Kidney (tissue), 14 donors: ENCODE data around the gene ALAS1. TPM values are rescaled to one million over a fixed set of nuclear protein-coding genes. Genes with fewer than 3 reads are reported as not detected.

Source experiments
- DNase-seq, 5 donors: peaks; one replicate each; pipeline ENCODE4 v3.0.0-alpha.2; 2013 to 2020
- FAIRE-seq: peaks from 2 replicates; lab custom pipeline; 2012; peaks lifted over from hg19 to GRCh38; lab: Jason Lieb, UNC
- H3K27ac ChIP-seq, 2 donors: one replicate each; pipeline ENCODE4 v1.7.0; 2013; ENCODE audit warnings: low read depth in 2 of 2, low read length in 2 of 2, inconsistent platforms in 1 of 2
- H3K27me3 ChIP-seq: one replicate; pipeline ENCODE4 v1.7.1; 2013; ENCODE audit warnings: low read length, inconsistent platforms; ENCODE audit not compliant: control insufficient read depth, insufficient read depth
- H3K36me3 ChIP-seq, 3 donors: one replicate each; pipeline versions ENCODE4 v1.7.0 to v1.7.1; 2013; ENCODE audit warnings: low read length in 3 of 3, control low read depth in 1 of 3, inconsistent platforms in 1 of 3; ENCODE audit not compliant: insufficient read depth in 3 of 3, control insufficient read depth in 2 of 3
- H3K4me1 ChIP-seq, 3 donors: one replicate each; pipeline versions ENCODE4 v1.7.0 to v1.7.1; 2013; ENCODE audit warnings: low read length in 3 of 3, inconsistent platforms in 1 of 3, low read depth in 1 of 3; ENCODE audit not compliant: control insufficient read depth in 2 of 3, insufficient read depth in 2 of 3
- H3K4me3 ChIP-seq, 3 donors: one replicate each; pipeline versions ENCODE4 v1.7.0 to v1.8.1; 2013; ENCODE audit warnings: low read length in 3 of 3, control low read depth in 1 of 3, inconsistent platforms in 1 of 3
- H3K9ac ChIP-seq, 3 donors: one replicate each; pipeline versions ENCODE4 v1.7.0 to v1.7.1; 2013; ENCODE audit warnings: low read length in 3 of 3, control low read depth in 1 of 3, inconsistent platforms in 1 of 3
- H3K9me3 ChIP-seq, 3 donors: one replicate each; pipeline versions ENCODE4 v1.7.0 to v1.7.1; 2013; ENCODE audit warnings: low read length in 3 of 3, control low read depth in 1 of 3, inconsistent platforms in 1 of 3; ENCODE audit not compliant: control insufficient read depth in 2 of 3, insufficient read depth in 1 of 3
- CTCF ChIP-seq: IDR thresholded peaks from 3 replicates; pipeline ENCODE4 v1.5.1; 2012; ENCODE audit warnings: mild to moderate bottlenecking, moderate library complexity, borderline replicate concordance; ENCODE audit not compliant: insufficient read depth; ENCODE audit errors: extremely low read depth
- intact Hi-C: fragments of 100-400 bp; cut with DNase I; formaldehyde crosslinking; loops from one replicate; pipeline ENCODE4 v1.11.1; 2022
- polyA plus RNA-seq: library from polyadenylated mRNA; stranded (reverse); fragments of 350-450 nt; fragmentation: Illumina TruSeq; extraction: RNeasy Lipid Tissue Mini Kit (QIAGEN cat#74804); gene quantifications from one replicate; pipeline ENCODE4 v1.2.3, GENCODE V29; 2014; ENCODE audit warnings: low read depth, low replicate concordance; ENCODE audit not compliant: insufficient read depth
- total RNA-seq: library from RNA; stranded (reverse); fragmentation: NEBNext Ultra II Directional; extraction: Animal tissue kit (Norgen Biotek cat#: 25700); gene quantifications from one replicate; pipeline ENCODE4 v1.2.1, GENCODE V29; 2021
- donor health status: control.
- donor health status: control.
- donor health status: control.
- donor health status: control.
- donor health status: control.
- donor health status: DM: yes; HTN: yes; CAD: no.
- donor health status: Normal renal cell carcinoma (clear cell type).

ALAS1 gene
- total and polyA plus RNA-seq, 2 donors from 2014 or later, result 42.8 to 77.2 TPM

GRCh38 chr3:52218454-52218853, 20.5 kb downstream of the ALAS1 start:
- Histone ChIP-seq H3K9ac (no peak overlapping the region), H3K27me3 (no peaks in the 10 kb centered on the region), H3K27ac (peak overlapping the region in 1 of 2 donors; percentile 43), H3K4me1 (peaks cover 0 to 32% (median 4%) of the 10 kb centered on the region in 3 donors), H3K9me3 (no peaks in the 10 kb centered on the region), H3K4me3 (no peak overlapping the region), H3K36me3 (peaks cover 0 to 22% (median 17%) of the 10 kb centered on the region in 3 donors)
- no peak for TF ChIP-seq CTCF
- FAIRE-seq (no peak), DNase-seq (no peak)
- intact Hi-C loops, result no loop called here

GRCh38 chr3:52218937-52219650, 21.1 kb downstream of the ALAS1 start:
- H3K27ac ChIP-seq, result peak overlapping the region in 1 of 2 donors; percentile 41
- H3K4me3 ChIP-seq, result no peak overlapping the region
- DNase-seq (peak in 4 of 5 donors; percentile 68 to 81 (median 76)), FAIRE-seq (no peak)
- H3K27me3 ChIP-seq, result no peaks in the 10 kb centered on the region
- no peaks in the 10 kb centered on the region for H3K9me3 ChIP-seq
- TF ChIP-seq CTCF, result no peak
- peaks cover 0 to 32% (median 4%) of the 10 kb centered on the region in 3 donors for H3K4me1 ChIP-seq
- peaks cover 0 to 16% (median 12%) of the 10 kb centered on the region in 3 donors for H3K36me3 ChIP-seq
- intact Hi-C loops, result no loop called here
- H3K9ac ChIP-seq, result no peak overlapping the region

GRCh38 chr3:52220380-52221026, 22.5 kb downstream of the ALAS1 start:
- H3K36me3 ChIP-seq, result peaks cover 0 to 2% (median 0%) of the 10 kb centered on the region in 3 donors
- no peaks in the 10 kb centered on the region for H3K27me3 ChIP-seq
- no peak overlapping the region for H3K4me3 ChIP-seq
- intact Hi-C loops, result loop anchor here (10.0 kb wide), 1 partner anchor 124 kb away; no protein-coding TSS in a partner anchor
- FAIRE-seq, result no peak
- no peak overlapping the region for H3K27ac ChIP-seq
- no peaks in the 10 kb centered on the region for H3K9me3 ChIP-seq
- TF ChIP-seq CTCF, result peak; percentile 95
- peaks cover 0 to 32% (median 4%) of the 10 kb centered on the region in 3 donors for H3K4me1 ChIP-seq
- peak; percentile 85 to 91 (median 89) for DNase-seq
- no peak overlapping the region for H3K9ac ChIP-seq
